Omental fat pad (tissue), 4 donors: Measurements from ENCODE around the gene MLIP. TPM values are rescaled to one million over a fixed set of nuclear protein-coding genes. Genes with fewer than 3 reads are reported as not detected.

Experiments
- ATAC-seq: fragments of 150-250 bp; one replicate; pipeline ENCODE4 v1.9.1; 2016; ENCODE audit warnings: mild to moderate bottlenecking, moderate library complexity; ENCODE audit not compliant: low FRiP score
- DNase-seq: peaks from one replicate; pipeline ENCODE4 v3.0.0-alpha.2; 2019; ENCODE audit warnings: low spot score
- CTCF ChIP-seq, 3 donors: fragments of 450-650 bp; IDR thresholded peaks; one replicate each; pipeline ENCODE4 v1.5.1; 2016 to 2017; ENCODE audit warnings: antibody characterized with exemption in 3 of 3, mild to moderate bottlenecking in 3 of 3, moderate library complexity in 2 of 3
- total RNA-seq, 4 donors: library from RNA; depleted of rRNA; stranded (reverse); fragments of >200 nt; gene quantifications; one replicate each; pipeline ENCODE4 v1.1.0, GENCODE V29; 2016

MLIP gene
- total RNA-seq, 4 donors from 2014 or later: 0.47 to 2.3 (median 0.75) TPM; not detected in 1

- no peak for ATAC-seq
- TF ChIP-seq CTCF (IDR thresholded peaks at IDR 0.05): no peak
- no peak for DNase-seq
Measured at GRCh38 chr6:54252916-54253315, 141.7 kb downstream of the MLIP start.

DNA sequence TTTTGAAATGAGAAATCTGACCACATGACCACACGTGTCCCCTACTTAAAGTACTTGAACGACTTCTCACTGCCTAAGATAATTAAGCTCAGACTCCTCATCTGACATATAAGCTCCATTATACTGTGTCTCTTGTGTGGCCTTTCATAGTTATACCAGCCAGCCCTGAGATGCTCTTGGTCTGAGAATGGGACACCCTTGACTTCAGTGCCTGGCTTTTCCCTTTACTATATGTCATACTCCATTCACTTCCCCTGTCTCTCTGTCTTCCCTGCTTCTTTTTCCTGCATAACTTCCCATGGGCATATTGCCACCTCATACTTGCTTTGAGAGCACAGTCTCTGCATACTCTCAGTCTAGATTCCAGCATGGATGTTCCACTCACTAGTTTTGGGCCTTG is 143.6 kb downstream of the MLIP start:
- DNase-seq (no peak), ATAC-seq (no peak)
- TF ChIP-seq CTCF (IDR thresholded peaks at IDR 0.05): no peak

- no peak for ATAC-seq
- no peak for TF ChIP-seq CTCF (IDR thresholded peaks at IDR 0.05)
- no peak for DNase-seq
Measured at GRCh38 chr6:54255886-54256285, 144.6 kb downstream of the MLIP start.

- DNase-seq (no peak), ATAC-seq (no peak)
- TF ChIP-seq CTCF (IDR thresholded peaks at IDR 0.05): no peak
Measured at GRCh38 chr6:54260025-54260424, 148.8 kb downstream of the MLIP start.

- TF ChIP-seq CTCF (IDR thresholded peaks at IDR 0.05): no peak
- no peak for ATAC-seq
- DNase-seq: no peak
Measured at GRCh38 chr6:54262499-54262898, 151.3 kb downstream of the MLIP start.

GRCh38 chr6:54262971-54263370 is 151.7 kb downstream of the MLIP start:
- ATAC-seq (no peak), DNase-seq (no peak)
- TF ChIP-seq CTCF (IDR thresholded peaks at IDR 0.05): no peak

DNA sequence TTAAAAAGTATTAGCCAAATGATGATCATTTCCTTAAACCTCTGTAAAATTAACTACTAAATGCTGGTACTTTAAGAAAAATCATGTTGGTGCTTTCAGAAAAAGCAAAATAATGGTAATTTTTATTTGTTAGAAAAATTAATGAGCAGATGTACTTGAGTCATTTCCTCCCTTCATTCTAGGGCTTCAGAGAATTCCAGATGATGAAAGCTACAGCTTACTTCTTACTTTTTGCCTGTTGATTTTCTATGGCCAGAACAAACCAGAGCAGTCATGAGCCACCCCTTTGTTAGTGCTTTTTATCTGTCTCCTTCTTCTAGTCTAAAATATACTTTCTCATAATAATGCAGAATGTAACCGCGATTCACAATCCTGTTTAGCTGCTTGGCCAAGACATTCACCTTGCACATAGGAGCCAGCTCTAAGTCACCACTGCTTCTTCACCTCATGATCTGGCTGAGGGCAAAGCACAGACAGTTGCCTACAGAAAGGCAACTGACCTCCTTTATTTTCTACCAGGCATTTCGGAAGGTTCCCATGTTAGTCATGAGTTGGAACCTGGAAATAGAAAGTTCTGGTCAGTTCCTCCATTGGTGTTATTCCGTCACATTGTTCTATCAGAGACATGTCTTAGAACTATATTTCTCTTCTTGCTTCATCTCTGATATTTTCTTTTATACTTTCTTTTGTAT is 153.5 kb downstream of the MLIP start:
- no peak for TF ChIP-seq CTCF (IDR thresholded peaks at IDR 0.05)
- no peak for ATAC-seq
- DNase-seq: no peak
